H1 (cell line): ENCODE data around the gene AP5M1. TPM values are rescaled to one million over a fixed set of nuclear protein-coding genes. Genes with fewer than 3 reads are reported as not detected.

Experiments
- HDAC6 ChIP-seq: IDR thresholded peaks from one replicate; pipeline ENCODE4 v1.7.1; 2012; ENCODE audit warnings: low read depth, mild to moderate bottlenecking, inconsistent platforms, low read length, moderate library complexity
- KDM4A ChIP-seq: IDR thresholded peaks from one replicate; pipeline ENCODE4 v1.7.1; 2012; ENCODE audit warnings: low read depth, mild to moderate bottlenecking, moderate library complexity, low read length, inconsistent platforms; ENCODE audit not compliant: severe bottlenecking
- KDM5A ChIP-seq: fragments of 200-600 bp; IDR thresholded peaks from 2 replicates; pipeline ENCODE4 v1.7.1; 2012; ENCODE audit warnings: mild to moderate bottlenecking, low read length, inconsistent platforms, mixed read lengths
- SAP30 ChIP-seq: fragments of 300-600 bp; sonication (generic); IDR thresholded peaks from 2 replicates; pipeline ENCODE4 v1.7.1; 2012; ENCODE audit warnings: low read length, moderate library complexity, mild to moderate bottlenecking, inconsistent platforms; ENCODE audit not compliant: insufficient read depth, insufficient replicate concordance
- TAF7 ChIP-seq: optimal IDR thresholded peaks from 2 replicates; pipeline ENCODE3; 2011; ENCODE audit warnings: low read depth, mild to moderate bottlenecking, inconsistent platforms, low read length, moderate library complexity, borderline replicate concordance
- polyA plus RNA-seq, 7 experiments: library from polyadenylated mRNA; depleted of rRNA in 3 of 7; stranded (reverse) in 5 of 7; unstranded in 2 of 7; fragments of >200 nt in 5 of 7; fragments of 200-250 nt in 2 of 7; gene quantifications; 1 replicate in 5 of 7; 2 replicates in 1 of 7; 4 replicates in 1 of 7; pipeline versions ENCODE4 v1.2.1 to v1.2.3, GENCODE V29; 2011 to 2013; ENCODE audit warnings: missing spikeins in 2 of 7, mixed read lengths in 2 of 7
- total RNA-seq: library from RNA; stranded (reverse); fragmentation: NEBNext Ultra II Directional; extraction: Animal tissue kit (Norgen Biotek cat#: 25700); gene quantifications from 2 replicates; pipeline ENCODE4 v1.2.1, GENCODE V29; 2021

Gene AP5M1
- total and polyA plus RNA-seq, 2 of the 8 experiments (the other 6 are each of a cell fraction or from before 2014, with no cell fraction given) = 20.9 to 51.9 TPM

DNA sequence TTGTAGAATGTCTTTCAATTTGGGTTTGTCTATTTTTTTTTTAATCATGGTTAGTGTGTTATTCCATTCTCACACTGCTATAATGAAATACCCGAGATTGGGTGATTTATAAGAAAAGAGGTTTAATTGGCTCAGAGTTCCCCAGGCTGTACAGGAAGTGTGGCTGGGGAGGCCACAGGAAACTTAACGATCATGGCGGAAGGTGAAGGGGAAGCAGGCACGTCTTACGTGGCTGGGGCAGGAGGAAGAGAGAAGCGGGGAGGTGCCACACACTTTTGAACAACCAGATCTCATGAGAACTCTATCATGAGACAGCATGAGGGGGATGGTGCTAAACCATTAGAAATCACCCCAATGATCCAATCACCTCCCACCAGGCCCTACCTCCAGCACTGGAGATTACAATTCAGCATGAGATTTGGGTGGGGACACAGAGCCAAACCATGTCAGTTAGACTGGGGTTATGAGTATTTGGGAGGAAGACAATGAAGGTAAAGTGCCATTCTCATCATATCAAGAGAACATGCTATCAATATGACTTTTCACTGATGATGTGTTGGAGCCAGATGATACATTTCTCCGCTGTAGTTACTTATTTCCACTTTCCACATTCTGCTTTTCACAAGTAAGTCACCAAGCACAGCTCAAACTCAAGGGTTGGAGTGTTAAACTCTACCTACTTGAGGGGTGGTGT lies 45.8 kb downstream of the AP5M1 start (continued):
- TF ChIP-seq KDM5A (no peak), SAP30 (no peak), TAF7 (no peak), KDM4A (no peak), HDAC6 (no peak)
